Pancreas (tissue), 10 donors: ENCODE data around the gene ARHGEF1. TPM values are rescaled to one million over a fixed set of nuclear protein-coding genes. Genes with fewer than 3 reads are reported as not detected.

Experiments
- ATAC-seq, 4 donors: fragments of 200-7000 bp; cut with Tn5 transposase; one replicate each; pipeline versions ENCODE4 v1.8.0 to v1.9.1; 2020; ENCODE audit warnings: mild to moderate bottlenecking in 4 of 4, moderate library complexity in 4 of 4
- DNase-seq, 6 donors: peaks; one replicate each; pipeline ENCODE4 v3.0.0-alpha.2; 2020
- FAIRE-seq: peaks from 2 replicates; lab custom pipeline; 2012; peaks lifted over from hg19 to GRCh38; lab: Jason Lieb, UNC
- H3K27ac ChIP-seq, 4 donors: fragments of 200-600 bp; sonication (generic); 1 replicate in 3 of 4; 2 replicates in 1 of 4; pipeline versions ENCODE4 v1.5.0 to v1.8.0; 2020
- H3K27me3 ChIP-seq, 4 donors: fragments of 200-600 bp; one replicate each; pipeline ENCODE4 v1.8.0; 2021
- H3K36me3 ChIP-seq, 3 donors: fragments of 200-600 bp; sonication (generic) in 1 of 3; one replicate each; pipeline versions ENCODE4 v1.5.0 to v1.8.0; 2020 to 2021
- H3K4me1 ChIP-seq, 3 donors: fragments of 200-600 bp; one replicate each; pipeline ENCODE4 v1.8.0; 2021
- H3K4me3 ChIP-seq, 4 donors: fragments of 200-600 bp; sonication (generic) in 2 of 4; one replicate each; pipeline versions ENCODE4 v1.5.0 to v1.8.0; 2020 to 2021
- H3K9me3 ChIP-seq, 4 donors: fragments of 200-600 bp; one replicate each; pipeline ENCODE4 v1.8.0; 2021
- CTCF ChIP-seq, 4 donors: fragments of 200-600 bp; sonication (generic) in 3 of 4; IDR thresholded peaks; one replicate each; pipeline versions ENCODE4 v1.5.0 to v1.8.0; 2021; ENCODE audit warnings: antibody characterized with exemption in 4 of 4
- WGBS, 2 donors: extraction: QIAGEN DNeasy Blood & Tissue Kit; methylation state at CpG; one replicate each; pipeline ENCODE4 v1.1.7; 2013; 5-methylcytosine and 5-hydroxymethylcytosine counted together
- intact Hi-C, 3 donors: fragments of 100-400 bp; cut with DNase I; formaldehyde crosslinking; loops; one replicate each; pipeline versions ENCODE4 v1.11.1 to v1.14.2; 2022
- polyA plus RNA-seq, 2 donors: library from polyadenylated mRNA; stranded (reverse); fragments of 200-250 nt; gene quantifications; one replicate each; pipeline ENCODE4 v1.2.3, GENCODE V29; 2013
- total RNA-seq, 6 donors: library from RNA; stranded (reverse); fragmentation: NEBNext Ultra II Directional in 4 of 6; extraction: Animal tissue kit (Norgen Biotek cat#: 25700) in 4 of 6; gene quantifications; one replicate each; pipeline versions ENCODE4 v1.2.1 to v1.2.4, GENCODE V29; 2021 to 2023
- donor health status: healthy with polysubstance abuse.
- donor health status: DM: no; HTN: no; CAD: no; lungs with moderate emphysema.
- donor health status: DM: no; HTN: no; CAD: no.
- donor health status: control.
- donor health status: control.
- donor health status: Bipolar disorder and iron deficiency.
- donor health status: DM: yes; HTN: yes; CAD: no.
- donor health status: DM: no; HTN: no; CAD: no.
- donor health status: DM: no; HTN: no; CAD: no.
- donor health status: DM: yes; HTN: yes; CAD: no.

Gene ARHGEF1
- total and polyA plus RNA-seq, 8 donors = 26.3 to 179 (median 39.3) TPM

DNA sequence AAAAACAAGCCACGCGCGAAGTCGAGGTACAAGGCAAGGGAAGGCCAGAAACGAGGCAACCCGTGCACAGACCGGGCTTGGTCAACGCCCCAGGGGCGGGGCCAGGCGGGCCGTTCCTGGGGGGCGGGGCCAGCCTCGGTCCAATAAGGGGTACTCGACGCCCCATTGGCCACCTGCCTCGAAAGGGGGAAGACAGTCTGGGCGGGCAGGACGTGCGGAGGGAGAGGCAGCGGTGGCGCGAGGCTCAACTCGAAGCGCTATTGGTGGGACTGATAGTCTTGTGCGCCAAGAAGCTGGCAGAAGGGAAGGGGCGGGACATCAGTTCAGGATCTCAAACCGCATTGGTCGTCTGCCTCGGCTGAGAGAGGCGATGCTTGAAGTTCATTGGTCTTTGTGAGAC, 38.4 kb upstream of the ARHGEF1 start, which contains the start of gene LYPD4:
Gene LYPD4, minus strand, starts transcription at position 83 of the 400 bp plus-strand sequence. CDS start 5,398 bp downstream, outside the sequence.
- TF ChIP-seq CTCF (IDR thresholded peaks at IDR 0.05) = no peak
- intact Hi-C loops = no loop called here
- Histone ChIP-seq H3K27me3 (no peaks in the 10 kb centered on the region), H3K27ac (no peak within 1 kb of the TSS), H3K4me3 (no peak within 1 kb of the TSS), H3K36me3 (no peaks in the 10 kb centered on the region), H3K9me3 (no peaks in the 10 kb centered on the region), H3K4me1 (no peaks in the 10 kb centered on the region)
- DNase-seq = no peak
- no peak for FAIRE-seq
- WGBS, 2 donors = 72 to 76% methylated on average over 30 of the region's 30 CpGs
- ATAC-seq = no peak

- H3K9me3 ChIP-seq = no peaks in the 10 kb centered on the region
- H3K36me3 ChIP-seq = no peaks in the 10 kb centered on the region
- intact Hi-C loops = no loop called here
- no peak within 1 kb of the TSS for H3K4me3 ChIP-seq
- no peak for TF ChIP-seq CTCF (IDR thresholded peaks at IDR 0.05)
- no peak for ATAC-seq
- no peaks in the 10 kb centered on the region for H3K27me3 ChIP-seq
- H3K4me1 ChIP-seq = no peaks in the 10 kb centered on the region
- no peak for FAIRE-seq
- DNase-seq = no peak
- no peak within 1 kb of the TSS for H3K27ac ChIP-seq
- 86 to 97% methylated on average over 3 of the region's 3 CpGs for WGBS, 2 donors
Measured at GRCh38 chr19:41845001-41845050, 38.2 kb upstream of the ARHGEF1 start, which contains the start of gene DMRTC2. DMRTC2 (plus strand) TSS chr19:41845042; CDS start chr19:41847429, 2,387 bp downstream.

- no peaks in the 10 kb centered on the region for H3K9me3 ChIP-seq
- no peak for TF ChIP-seq CTCF (IDR thresholded peaks at IDR 0.05)
- H3K4me1 ChIP-seq = no peaks in the 10 kb centered on the region
- DNase-seq (no peak), FAIRE-seq (no peak), ATAC-seq (no peak)
- H3K36me3 ChIP-seq = no peaks in the 10 kb centered on the region
- H3K27me3 ChIP-seq = no peaks in the 10 kb centered on the region
- no peak overlapping the region for H3K4me3 ChIP-seq
- no peak overlapping the region for H3K27ac ChIP-seq
- intact Hi-C loops = no loop called here
- 80 to 84% methylated on average over 23 of the region's 23 CpGs for WGBS, 2 donors
Measured at GRCh38 chr19:41845051-41845590, 37.9 kb upstream of the ARHGEF1 start.

DNA sequence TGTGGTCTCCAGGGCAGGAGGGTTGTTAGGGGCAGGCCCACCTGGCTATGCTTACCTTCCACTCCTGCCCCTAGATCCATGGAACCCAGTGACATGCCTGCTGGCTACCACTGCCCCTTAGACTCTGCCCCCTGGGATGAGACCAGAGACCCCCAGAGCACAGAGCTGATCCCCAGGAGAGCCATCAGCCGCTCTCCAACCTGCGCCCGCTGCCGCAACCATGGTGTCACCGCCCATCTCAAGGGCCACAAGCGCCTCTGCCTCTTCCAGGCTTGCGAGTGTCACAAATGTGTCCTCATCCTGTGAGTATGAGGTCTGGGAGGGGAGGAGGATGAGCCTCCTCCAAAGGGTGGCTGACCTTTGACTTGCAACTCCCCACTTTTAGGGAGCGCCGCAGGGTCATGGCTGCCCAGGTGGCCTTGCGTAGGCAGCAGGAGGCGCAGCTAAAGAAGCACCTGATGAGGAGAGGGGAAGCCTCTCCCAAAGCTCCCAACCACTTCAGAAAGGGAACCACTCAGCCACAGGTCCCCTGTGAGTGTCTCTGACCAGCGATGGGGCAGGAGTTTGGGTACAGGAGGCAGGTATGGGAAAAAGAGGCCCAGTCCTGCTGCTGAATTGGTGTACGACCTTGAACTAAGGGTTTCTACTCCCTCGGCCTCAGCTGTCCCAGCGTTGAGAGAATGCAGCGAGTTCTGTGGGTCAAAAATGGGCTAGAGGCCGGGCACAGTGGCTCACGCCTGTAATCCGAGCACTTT, 35.5 kb upstream of the ARHGEF1 start:
- TF ChIP-seq CTCF (IDR thresholded peaks at IDR 0.05) = no peak
- no peak for ATAC-seq

DNA sequence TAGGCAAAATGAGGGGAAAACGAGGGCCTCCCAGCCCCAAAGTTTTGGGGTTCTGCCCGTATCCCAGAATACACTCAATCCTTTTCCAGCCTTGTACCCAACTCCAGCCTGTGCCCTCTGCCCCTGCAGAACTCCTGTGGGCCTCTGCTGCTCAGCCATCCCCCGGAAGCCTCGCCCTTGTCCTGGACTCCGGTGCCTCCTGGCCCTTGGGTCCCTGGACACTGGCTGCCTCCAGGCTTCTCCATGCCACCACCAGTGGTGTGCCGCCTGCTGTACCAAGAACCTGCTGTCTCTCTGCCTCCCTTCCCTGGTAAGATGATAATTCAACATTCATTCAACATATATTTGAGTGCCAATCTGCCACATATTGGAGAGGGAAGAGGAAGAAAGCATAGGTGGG, 34.3 kb upstream of the ARHGEF1 start:
- DNase-seq (no peak), ATAC-seq (no peak), FAIRE-seq (no peak)
- H3K9me3 ChIP-seq = no peaks in the 10 kb centered on the region
- no peaks in the 10 kb centered on the region for H3K36me3 ChIP-seq
- H3K4me3 ChIP-seq = no peak overlapping the region
- H3K4me1 ChIP-seq = no peaks in the 10 kb centered on the region
- H3K27ac ChIP-seq = no peak overlapping the region
- no peaks in the 10 kb centered on the region for H3K27me3 ChIP-seq
- intact Hi-C loops = no loop called here
- WGBS, 2 donors = 73 to 74% methylated on average over 6 of the region's 6 CpGs
- no peak for TF ChIP-seq CTCF (IDR thresholded peaks at IDR 0.05)

More for the DNA sequence above, 35.5 kb upstream of the ARHGEF1 start:
- Histone ChIP-seq H3K27ac (no peak overlapping the region), H3K4me1 (no peaks in the 10 kb centered on the region), H3K27me3 (no peaks in the 10 kb centered on the region), H3K9me3 (no peaks in the 10 kb centered on the region), H3K36me3 (no peaks in the 10 kb centered on the region), H3K4me3 (no peak overlapping the region)
- intact Hi-C loops = no loop called here
- FAIRE-seq (no peak), DNase-seq (no peak)
- WGBS, 2 donors = 76 to 83% methylated on average over 19 of the region's 19 CpGs
